Type B pancreatic cell (in vitro differentiated cells): ENCODE results near the gene HSD17B8. TPM values are rescaled to one million over a fixed set of nuclear protein-coding genes. Genes with fewer than 3 reads are reported as not detected.

Experiments used
- DNase-seq: peaks from one replicate; pipeline ENCODE4 v3.0.0; 2021; ENCODE audit warnings: mixed read lengths; ENCODE audit not compliant: unreplicated experiment; ENCODE audit errors: extremely low spot score
- H3K27ac Mint-ChIP-seq: 2 replicates; pipeline ENCODE4 v1.8.0; 2021; ENCODE audit warnings: mild to moderate bottlenecking, mixed read lengths
- H3K27me3 Mint-ChIP-seq: 2 replicates; pipeline ENCODE4 v1.8.0; 2021; ENCODE audit warnings: mixed read lengths
- H3K36me3 Mint-ChIP-seq: 2 replicates; pipeline ENCODE4 v1.8.0; 2021; ENCODE audit warnings: mixed read lengths
- H3K4me1 Mint-ChIP-seq: one replicate; pipeline ENCODE4 v1.8.0; 2021; ENCODE audit warnings: mixed read lengths; ENCODE audit not compliant: unreplicated experiment
- H3K4me3 Mint-ChIP-seq: 2 replicates; pipeline ENCODE4 v1.8.0; 2021; ENCODE audit warnings: mild to moderate bottlenecking, mixed read lengths
- H3K9me3 Mint-ChIP-seq: 2 replicates; pipeline ENCODE4 v1.8.0; 2021; ENCODE audit warnings: mixed read lengths
- CTCF ChIP-seq: fragments of 200-600 bp; sonication (generic); conservative IDR thresholded peaks from 2 replicates; pipeline ENCODE4 v1.5.0; 2021; ENCODE audit warnings: antibody characterized with exemption, mild to moderate bottlenecking
- total RNA-seq: library from RNA; stranded (reverse); gene quantifications from 2 replicates; pipeline ENCODE4 v1.2.1, GENCODE V29; 2021; ENCODE audit warnings: low replicate concordance

Gene HSD17B8
- total RNA-seq, 1 donor from 2014 or later, result 15.7 TPM

DNA sequence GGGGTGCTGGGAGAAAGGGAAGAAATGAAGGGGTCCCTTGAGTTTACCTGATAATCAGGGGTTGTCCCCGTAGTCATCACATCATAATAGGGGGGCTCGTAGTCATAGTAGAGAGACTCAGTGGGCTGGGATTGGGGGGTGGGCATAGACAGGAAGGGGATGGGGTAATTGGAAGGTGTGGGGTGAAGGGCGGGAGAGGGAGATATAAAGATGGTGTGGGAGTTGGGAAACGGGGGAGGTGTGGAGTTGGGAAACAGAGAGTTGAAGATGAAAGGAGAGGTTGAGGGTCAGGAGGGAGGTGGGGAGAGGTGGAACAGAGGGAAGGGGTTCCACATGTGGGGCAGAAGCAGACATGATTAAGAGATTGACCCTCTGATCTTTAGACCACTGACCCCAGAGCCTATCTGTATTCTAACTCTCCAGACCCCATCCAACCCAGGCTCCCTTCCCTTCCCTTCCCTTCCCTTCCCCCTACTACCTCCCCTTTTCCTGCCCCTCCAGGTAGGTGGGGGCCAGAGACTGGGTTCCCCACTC, 18.7 kb upstream of the HSD17B8 start:
- Mint-ChIP-seq H3K36me3 (peaks cover 4% of the 10 kb centered on the region), H3K27ac (no peak overlapping the region), H3K27me3 (peaks cover 33% of the 10 kb centered on the region), H3K9me3 (no peaks in the 10 kb centered on the region), H3K4me3 (no peak overlapping the region), H3K4me1 (peaks cover 10% of the 10 kb centered on the region)
- no peak for TF ChIP-seq CTCF
- no peak for DNase-seq

DNA sequence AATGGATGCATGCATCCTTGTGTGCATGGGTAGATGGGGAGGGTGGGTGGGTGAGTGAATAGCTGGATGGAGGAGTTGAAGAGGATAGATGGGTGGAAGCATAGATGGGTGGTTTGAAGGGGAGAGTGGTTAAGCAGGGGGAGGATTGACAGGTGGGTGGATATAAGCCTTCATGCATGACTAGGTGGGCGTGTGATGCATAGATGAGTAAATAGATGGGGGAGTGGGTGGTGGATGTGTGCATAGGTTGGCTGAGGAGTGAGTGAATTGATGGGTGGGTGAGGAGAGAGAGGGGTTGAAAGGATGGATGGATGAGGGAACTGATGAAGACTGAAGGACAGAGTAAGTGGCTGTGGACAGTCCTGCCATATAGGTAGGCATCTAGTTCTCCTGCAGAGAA, 16.6 kb upstream of the HSD17B8 start:
- Mint-ChIP-seq H3K27me3 (peaks cover 48% of the 10 kb centered on the region), H3K4me3 (no peak overlapping the region)

DNA sequence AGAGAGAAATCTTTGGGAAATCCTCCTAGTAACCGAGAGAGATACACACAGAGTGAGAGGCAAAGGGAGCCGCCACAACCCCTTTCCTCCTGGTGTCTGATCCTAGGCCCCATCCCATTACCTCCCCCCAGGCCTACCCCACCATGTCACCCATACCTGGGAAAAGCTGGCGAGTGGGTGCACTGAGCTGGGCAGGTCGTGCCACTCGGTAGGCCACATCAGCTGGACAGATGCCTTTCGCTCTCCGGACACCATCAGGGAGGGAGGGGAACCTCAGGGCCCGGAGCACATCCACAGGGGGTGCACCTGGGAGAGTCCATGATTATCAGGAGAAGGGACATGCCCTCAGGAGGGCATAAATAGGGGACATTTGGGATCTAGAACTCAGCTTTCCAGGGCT, 15.3 kb upstream of the HSD17B8 start:
- no peak for DNase-seq
- Mint-ChIP-seq H3K36me3 (no peaks in the 10 kb centered on the region), H3K9me3 (no peaks in the 10 kb centered on the region), H3K27me3 (peaks cover 49% of the 10 kb centered on the region), H3K27ac (no peak overlapping the region), H3K4me1 (peaks cover 28% of the 10 kb centered on the region), H3K4me3 (no peak overlapping the region)
- TF ChIP-seq CTCF, result no peak

More for the DNA sequence above, 16.6 kb upstream of the HSD17B8 start:
- Mint-ChIP-seq H3K9me3 (no peaks in the 10 kb centered on the region), H3K27ac (no peak overlapping the region), H3K36me3 (peaks cover 4% of the 10 kb centered on the region), H3K4me1 (peaks cover 20% of the 10 kb centered on the region)
- no peak for DNase-seq
- no peak for TF ChIP-seq CTCF

DNA sequence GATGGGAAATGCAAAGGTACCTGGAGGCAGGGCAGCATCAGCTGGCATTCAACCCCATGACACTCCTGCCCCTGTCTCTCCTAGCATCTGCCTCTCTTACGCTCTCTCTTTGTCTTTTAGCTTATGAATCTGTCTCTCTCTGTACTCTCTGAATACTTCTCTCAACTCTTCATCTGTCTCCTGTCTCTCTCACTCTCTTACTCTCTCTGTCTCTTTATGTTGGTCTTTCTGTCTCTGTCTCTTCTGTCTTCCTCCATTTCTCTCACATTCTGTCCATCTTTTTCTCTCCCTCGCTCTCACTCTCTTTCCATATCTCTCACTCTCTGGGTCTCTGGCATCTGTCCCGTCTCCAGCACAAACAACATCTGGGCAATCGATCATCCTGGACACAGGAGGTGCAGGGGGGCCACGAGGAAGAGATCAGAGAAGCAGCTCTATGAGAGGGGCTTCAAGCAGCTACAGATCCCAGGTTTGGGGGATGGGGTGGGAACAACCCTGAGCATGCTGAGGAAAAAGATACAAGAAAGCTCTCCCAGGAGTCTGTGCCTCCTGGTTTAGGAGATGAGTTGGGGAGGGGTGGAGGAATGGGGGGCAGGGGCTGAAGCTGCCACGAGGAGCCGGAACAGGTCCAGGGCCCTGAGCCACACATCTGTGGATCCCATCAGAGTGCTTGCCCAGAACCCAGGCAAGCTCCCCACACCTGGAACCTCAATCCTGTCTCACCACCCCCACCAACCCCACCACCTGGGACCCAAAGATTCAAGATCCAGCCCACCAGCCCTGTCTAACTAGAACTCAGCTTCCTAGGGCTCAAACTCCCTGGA, 14.6 kb upstream of the HSD17B8 start:
- Mint-ChIP-seq H3K4me3 (no peak overlapping the region), H3K9me3 (no peaks in the 10 kb centered on the region), H3K27me3 (peaks cover 47% of the 10 kb centered on the region), H3K4me1 (peaks cover 32% of the 10 kb centered on the region), H3K27ac (no peak overlapping the region), H3K36me3 (no peaks in the 10 kb centered on the region)
- no peak for DNase-seq
- TF ChIP-seq CTCF, result no peak

DNA sequence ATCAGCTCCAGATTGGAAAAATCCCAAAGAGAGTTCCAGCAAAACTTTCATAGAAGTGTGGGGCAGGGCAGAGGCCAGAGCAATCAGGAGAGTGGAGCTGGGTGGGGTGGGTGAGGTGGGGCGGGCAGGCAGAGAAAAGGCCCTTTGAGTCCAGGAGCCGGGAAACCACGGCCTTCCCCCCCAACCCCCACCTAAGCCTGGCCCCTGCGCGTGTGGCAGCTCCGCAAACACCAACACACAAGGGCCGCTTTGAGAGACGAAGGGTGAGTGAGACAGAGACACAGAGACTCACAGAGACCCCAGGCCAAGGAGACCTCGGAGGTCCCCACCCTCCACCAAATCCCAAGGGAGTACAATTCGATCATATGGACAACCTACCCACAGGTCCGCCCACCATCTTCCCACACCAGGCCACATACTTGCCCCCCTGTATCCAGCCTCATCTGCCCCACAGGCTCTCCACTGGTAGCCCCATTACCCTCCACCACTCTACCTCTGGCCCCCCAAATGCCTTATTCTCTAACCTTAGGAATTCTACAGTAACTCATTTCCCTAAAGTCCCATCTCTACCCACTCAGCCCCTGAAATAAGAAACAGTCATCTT, 13.8 kb upstream of the HSD17B8 start:
- no peak for DNase-seq
- H3K27ac Mint-ChIP-seq, result no peak overlapping the region
- H3K27me3 Mint-ChIP-seq, result peaks cover 47% of the 10 kb centered on the region
- peak overlapping the region; percentile 15 for H3K4me3 Mint-ChIP-seq
- no peak for TF ChIP-seq CTCF
- peaks cover 6% of the 10 kb centered on the region for H3K36me3 Mint-ChIP-seq
- no peaks in the 10 kb centered on the region for H3K9me3 Mint-ChIP-seq
- H3K4me1 Mint-ChIP-seq, result peaks cover 37% of the 10 kb centered on the region
